ENCODE results near the gene MRPL37.

MRPL37 gene

DNA sequence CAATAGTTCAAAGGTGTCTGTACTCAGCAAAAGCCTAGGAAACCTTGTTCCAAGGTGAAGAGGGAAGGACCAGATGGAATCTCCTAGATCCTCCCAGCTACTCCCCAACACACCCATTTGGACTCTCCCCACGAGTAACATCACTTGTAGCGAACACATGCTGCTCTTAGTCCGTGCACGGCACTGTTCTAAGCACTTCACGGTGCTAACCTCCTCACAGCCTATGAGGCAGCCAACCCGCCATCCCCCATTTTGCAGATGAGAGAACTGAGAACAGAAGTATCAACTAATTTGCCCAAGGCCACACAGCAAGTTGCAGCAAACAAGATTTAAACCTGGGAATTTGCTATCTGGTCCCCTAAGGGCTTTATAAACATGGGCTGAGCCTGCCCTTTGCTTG is 24.3 kb downstream of the MRPL37 start:
- no peaks in the 10 kb centered on the region for H3K9me3 ChIP-seq (ENCODE audit: control insufficient read depth, insufficient read depth, low read depth, low read length)
- no peaks in the 10 kb centered on the region for H3K4me1 ChIP-seq (ENCODE audit: control insufficient read depth, insufficient read depth, low read length)
- no peak overlapping the region for H3K27ac ChIP-seq (ENCODE audit: extremely low read depth, low read depth, low read length)
- TF ChIP-seq ZFHX2 (tag by site-specific recombination; conservative IDR thresholded peaks at IDR 0.05) (no peak), ZSCAN16 (tag by site-specific recombination; IDR thresholded peaks at IDR 0.05) (no peak), ZNF623 (tag by site-specific recombination; IDR thresholded peaks at IDR 0.05) (no peak), RBAK (tag by site-specific recombination; IDR thresholded peaks at IDR 0.05) (no peak), ZNF768 (tag by site-specific recombination; IDR thresholded peaks at IDR 0.05) (0 out of 2 replicates have a peak, but pooled peaks have one; percentile 18), ZNF239 (tag by site-specific recombination; IDR thresholded peaks at IDR 0.05) (no peak), ZNF248 (tag by site-specific recombination; IDR thresholded peaks at IDR 0.05) (no peak), ZNF138 (tag by site-specific recombination; IDR thresholded peaks at IDR 0.05; ENCODE audit: borderline replicate concordance) (no peak), ZNF394 (tag by site-specific recombination; IDR thresholded peaks at IDR 0.05; ENCODE audit: borderline replicate concordance) (peak; percentile 71; the same call in 1 of the 2 replicates), ZNF521 (tag by site-specific recombination; IDR thresholded peaks at IDR 0.05) (no peak), ZNF707 (tag by site-specific recombination; IDR thresholded peaks at IDR 0.05) (no peak), HOXC10 (CRISPR knock-in tag; IDR thresholded peaks at IDR 0.05) (no peak), ZBTB21 (tag by site-specific recombination; IDR thresholded peaks at IDR 0.05) (no peak), ZNF324 (tag by site-specific recombination; IDR thresholded peaks at IDR 0.05) (no peak), ZNF776 (tag by site-specific recombination; IDR thresholded peaks at IDR 0.05; ENCODE audit: borderline replicate concordance) (no peak), WT1 (tag by site-specific recombination; IDR thresholded peaks at IDR 0.05) (no peak), KLF10 (tag by site-specific recombination; IDR thresholded peaks at IDR 0.05) (no peak), PRDM1 (tag by site-specific recombination; IDR thresholded peaks at IDR 0.05) (no peak), ZNF76 (tag by site-specific recombination; IDR thresholded peaks at IDR 0.05; ENCODE audit: borderline replicate concordance, low read depth) (no peak), GLIS1 (tag by site-specific recombination; IDR thresholded peaks at IDR 0.05) (no peak), BCL11A (tag by site-specific recombination; IDR thresholded peaks at IDR 0.05; ENCODE audit: low read depth) (no peak), ZNF311 (tag by site-specific recombination; IDR thresholded peaks at IDR 0.05; ENCODE audit: borderline replicate concordance) (no peak), ZNF544 (tag by site-specific recombination; IDR thresholded peaks at IDR 0.05) (no peak), ZNF114 (tag by site-specific recombination; IDR thresholded peaks at IDR 0.05) (no peak), ZNF266 (tag by site-specific recombination; IDR thresholded peaks at IDR 0.05; ENCODE audit: low read depth) (no peak)
- TF ChIP-seq, protein P1, sequence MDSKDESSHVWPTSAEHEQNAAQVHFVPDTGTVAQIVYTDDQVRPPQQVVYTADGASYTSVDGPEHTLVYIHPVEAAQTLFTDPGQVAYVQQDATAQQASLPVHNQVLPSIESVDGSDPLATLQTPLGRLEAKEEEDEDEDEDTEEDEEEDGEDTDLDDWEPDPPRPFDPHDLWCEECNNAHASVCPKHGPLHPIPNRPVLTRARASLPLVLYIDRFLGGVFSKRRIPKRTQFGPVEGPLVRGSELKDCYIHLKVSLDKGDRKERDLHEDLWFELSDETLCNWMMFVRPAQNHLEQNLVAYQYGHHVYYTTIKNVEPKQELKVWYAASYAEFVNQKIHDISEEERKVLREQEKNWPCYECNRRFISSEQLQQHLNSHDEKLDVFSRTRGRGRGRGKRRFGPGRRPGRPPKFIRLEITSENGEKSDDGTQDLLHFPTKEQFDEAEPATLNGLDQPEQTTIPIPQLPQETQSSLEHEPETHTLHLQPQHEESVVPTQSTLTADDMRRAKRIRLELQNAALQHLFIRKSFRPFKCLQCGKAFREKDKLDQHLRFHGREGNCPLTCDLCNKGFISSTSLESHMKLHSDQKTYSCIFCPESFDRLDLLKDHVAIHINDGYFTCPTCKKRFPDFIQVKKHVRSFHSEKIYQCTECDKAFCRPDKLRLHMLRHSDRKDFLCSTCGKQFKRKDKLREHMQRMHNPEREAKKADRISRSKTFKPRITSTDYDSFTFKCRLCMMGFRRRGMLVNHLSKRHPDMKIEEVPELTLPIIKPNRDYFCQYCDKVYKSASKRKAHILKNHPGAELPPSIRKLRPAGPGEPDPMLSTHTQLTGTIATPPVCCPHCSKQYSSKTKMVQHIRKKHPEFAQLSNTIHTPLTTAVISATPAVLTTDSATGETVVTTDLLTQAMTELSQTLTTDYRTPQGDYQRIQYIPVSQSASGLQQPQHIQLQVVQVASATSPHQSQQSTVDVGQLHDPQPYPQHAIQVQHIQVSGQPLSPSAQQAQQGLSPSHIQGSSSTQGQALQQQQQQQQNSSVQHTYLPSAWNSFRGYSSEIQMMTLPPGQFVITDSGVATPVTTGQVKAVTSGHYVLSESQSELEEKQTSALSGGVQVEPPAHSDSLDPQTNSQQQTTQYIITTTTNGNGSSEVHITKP (tag by site-specific recombination; IDR thresholded peaks at IDR 0.05) = peak; percentile 33; the same call in 1 of the 2 replicates
- TF ChIP-seq, protein P2, sequence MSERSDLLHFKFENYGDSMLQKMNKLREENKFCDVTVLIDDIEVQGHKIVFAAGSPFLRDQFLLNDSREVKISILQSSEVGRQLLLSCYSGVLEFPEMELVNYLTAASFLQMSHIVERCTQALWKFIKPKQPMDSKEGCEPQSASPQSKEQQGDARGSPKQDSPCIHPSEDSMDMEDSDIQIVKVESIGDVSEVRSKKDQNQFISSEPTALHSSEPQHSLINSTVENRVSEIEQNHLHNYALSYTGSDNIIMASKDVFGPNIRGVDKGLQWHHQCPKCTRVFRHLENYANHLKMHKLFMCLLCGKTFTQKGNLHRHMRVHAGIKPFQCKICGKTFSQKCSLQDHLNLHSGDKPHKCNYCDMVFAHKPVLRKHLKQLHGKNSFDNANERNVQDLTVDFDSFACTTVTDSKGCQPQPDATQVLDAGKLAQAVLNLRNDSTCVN (tag by site-specific recombination; optimal IDR thresholded peaks at IDR 0.05) = no peak
- no peak overlapping the region for H3K4me3 ChIP-seq (ENCODE audit: low read depth, low read length)
- POLR2A ChIA-PET = no interaction called here
- CTCF ChIA-PET = no interaction called here
- peaks cover 0 to 30% of the 10 kb centered on the region in 2 experiments; a peak in 1 of 3 replicates for H3K36me3 ChIP-seq (ENCODE audit: control insufficient read depth in 2 of 2, insufficient read depth in 1 of 2, low read length in 2 of 2)

Measured in HEK293 (cell line).